Panc1 (cell line): ENCODE results near the gene DCHS2. TPM values are rescaled to one million over a fixed set of nuclear protein-coding genes. Genes with fewer than 3 reads are reported as not detected.

Source experiments
- ATAC-seq: fragments of 200-7000 bp; cut with Tn5 transposase; 2 replicates; pipeline ENCODE4 v1.9.1; 2020; ENCODE audit warnings: mild to moderate bottlenecking, moderate library complexity
- BruUV-seq: library from RNA; stranded (reverse); fragments of 400-500 nt; replicated peaks from 2 replicates; lab custom pipeline; 2021; lab: Mats Ljungman, UMichigan
- CTCF ChIA-PET: fragments of 300-600 bp; sonication (Branson Sonifier 250); formaldehyde crosslinking; loops from one replicate; lab custom pipeline; 2022; ENCODE audit warnings: antibody characterized with exemption; lab: Charles Lee
- POLR2A ChIA-PET: fragments of 300-600 bp; sonication (Branson Sonifier 250); formaldehyde crosslinking; loops from one replicate; lab custom pipeline; 2022; ENCODE audit warnings: antibody characterized with exemption; lab: Charles Lee
- DNase-seq: peaks from one replicate; pipeline ENCODE4 v3.0.0-alpha.2; 2010; ENCODE audit warnings: low read depth, low spot score
- H3K27ac ChIP-seq: 2 replicates; pipeline ENCODE4 v1.5.1; 2011; ENCODE audit warnings: mild to moderate bottlenecking, low read length, inconsistent platforms
- H3K27me3 ChIP-seq: fragments of 200-500 bp; sonication (Bioruptor generic); 2 replicates; pipeline ENCODE4 v1.6.0; 2014; ENCODE audit warnings: low read length, inconsistent platforms; ENCODE audit not compliant: control insufficient read depth, insufficient read depth
- H3K36me3 ChIP-seq: fragments of 200-500 bp; sonication (Bioruptor generic); 2 replicates; pipeline ENCODE4 v1.5.1; 2014; ENCODE audit warnings: inconsistent platforms, mild to moderate bottlenecking, low read length, moderate library complexity; ENCODE audit not compliant: control insufficient read depth, insufficient read depth
- H3K4me1 ChIP-seq: 2 replicates; pipeline ENCODE4 v1.5.1; 2011; ENCODE audit warnings: inconsistent platforms, mild to moderate bottlenecking, low read length, moderate library complexity; ENCODE audit not compliant: control insufficient read depth, insufficient read depth
- H3K4me3 ChIP-seq, 2 experiments: 2 replicates each; pipeline ENCODE4 v1.5.1; 2011 to 2012; ENCODE audit warnings: low read depth in 2 of 2, low read length in 2 of 2, mild to moderate bottlenecking in 2 of 2, inconsistent platforms in 1 of 2, moderate library complexity in 1 of 2
- H3K9me3 ChIP-seq: fragments of 200-500 bp; sonication (Bioruptor generic); 2 replicates; pipeline ENCODE4 v1.5.1; 2014; ENCODE audit warnings: low read depth, mild to moderate bottlenecking, inconsistent platforms, low read length, moderate library complexity; ENCODE audit not compliant: control insufficient read depth, insufficient read depth
- POLR2AphosphoS5 ChIP-seq: IDR thresholded peaks from 2 replicates; pipeline ENCODE4 v1.6.1; 2012; ENCODE audit warnings: mild to moderate bottlenecking, low read depth, low read length, moderate library complexity
- SIN3A ChIP-seq: IDR thresholded peaks from 2 replicates; pipeline ENCODE4 v1.6.1; 2012; ENCODE audit warnings: low read depth, mild to moderate bottlenecking, low read length, moderate library complexity, borderline replicate concordance; ENCODE audit not compliant: insufficient read depth
- TCF7L2 ChIP-seq: IDR thresholded peaks from 2 replicates; pipeline ENCODE4 v1.6.1; 2011; ENCODE audit warnings: mild to moderate bottlenecking, low read depth, low read length, inconsistent platforms
- in situ Hi-C: cut with HindIII; loops from 2 replicates; pipeline ENCODE4 v1.10.0; 2016; ENCODE audit warnings: low sequenced_read_pairs, low pct_unique_long_range_greater_than_20kb
- intact Hi-C: fragments of 100-400 bp; cut with micrococcal nuclease; formaldehyde crosslinking; loops from one replicate; pipeline ENCODE4 v1.10.0; 2022; ENCODE audit not compliant: unreplicated experiment
- total RNA-seq: library from RNA; stranded (reverse); gene quantifications from one replicate; pipeline ENCODE4 v1.2.1, GENCODE V29; 2021; ENCODE audit not compliant: unreplicated experiment
- TF ChIP-seq, protein P1 (sequence below): fragments of 450-650 bp; IDR thresholded peaks from 2 replicates; pipeline ENCODE4 v1.5.1; 2017; ENCODE audit warnings: mild to moderate bottlenecking
- TF ChIP-seq, protein P2 (sequence below), 2 experiments: IDR thresholded peaks; 2 replicates each; pipeline ENCODE4 v1.6.1; 2011 to 2012; ENCODE audit warnings: low read depth in 2 of 2, control low read depth in 1 of 2, low read length in 1 of 2, mild to moderate bottlenecking in 1 of 2, moderate library complexity in 1 of 2; ENCODE audit not compliant: insufficient read depth in 1 of 2

DCHS2 gene
- total RNA-seq, 1 experiment from 2014 or later, result not detected

DNA sequence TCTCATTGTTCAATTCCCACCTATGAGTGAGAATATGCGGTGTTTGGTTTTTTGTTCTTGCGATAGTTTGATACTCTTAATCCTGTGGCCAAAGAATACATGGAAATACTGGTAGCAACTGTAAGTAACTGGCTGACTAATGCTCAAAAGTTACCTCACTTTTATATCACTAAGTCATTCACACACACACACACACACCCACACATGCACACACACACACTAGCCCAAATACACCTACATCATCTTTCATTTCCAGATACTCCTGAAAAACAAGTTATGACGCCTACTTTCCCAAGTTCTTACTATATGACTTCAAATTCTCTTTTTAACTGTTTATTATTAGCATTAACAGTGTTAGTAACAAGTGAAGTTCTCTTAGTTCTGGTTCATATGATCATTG, 101.3 kb downstream of the DCHS2 start:
- Histone ChIP-seq H3K9me3 (no peaks in the 10 kb centered on the region), H3K36me3 (no peaks in the 10 kb centered on the region), H3K4me3 (no peak overlapping the region), H3K27me3 (no peaks in the 10 kb centered on the region), H3K4me1 (no peaks in the 10 kb centered on the region), H3K27ac (no peak overlapping the region)
- intact Hi-C loops, result no loop called here
- TF ChIP-seq POLR2AphosphoS5, result no peak
- TF ChIP-seq, protein P1, sequence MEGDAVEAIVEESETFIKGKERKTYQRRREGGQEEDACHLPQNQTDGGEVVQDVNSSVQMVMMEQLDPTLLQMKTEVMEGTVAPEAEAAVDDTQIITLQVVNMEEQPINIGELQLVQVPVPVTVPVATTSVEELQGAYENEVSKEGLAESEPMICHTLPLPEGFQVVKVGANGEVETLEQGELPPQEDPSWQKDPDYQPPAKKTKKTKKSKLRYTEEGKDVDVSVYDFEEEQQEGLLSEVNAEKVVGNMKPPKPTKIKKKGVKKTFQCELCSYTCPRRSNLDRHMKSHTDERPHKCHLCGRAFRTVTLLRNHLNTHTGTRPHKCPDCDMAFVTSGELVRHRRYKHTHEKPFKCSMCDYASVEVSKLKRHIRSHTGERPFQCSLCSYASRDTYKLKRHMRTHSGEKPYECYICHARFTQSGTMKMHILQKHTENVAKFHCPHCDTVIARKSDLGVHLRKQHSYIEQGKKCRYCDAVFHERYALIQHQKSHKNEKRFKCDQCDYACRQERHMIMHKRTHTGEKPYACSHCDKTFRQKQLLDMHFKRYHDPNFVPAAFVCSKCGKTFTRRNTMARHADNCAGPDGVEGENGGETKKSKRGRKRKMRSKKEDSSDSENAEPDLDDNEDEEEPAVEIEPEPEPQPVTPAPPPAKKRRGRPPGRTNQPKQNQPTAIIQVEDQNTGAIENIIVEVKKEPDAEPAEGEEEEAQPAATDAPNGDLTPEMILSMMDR, result no peak
- no peak for TF ChIP-seq TCF7L2
- TF ChIP-seq SIN3A, result no peak
- TF ChIP-seq, protein P2, sequence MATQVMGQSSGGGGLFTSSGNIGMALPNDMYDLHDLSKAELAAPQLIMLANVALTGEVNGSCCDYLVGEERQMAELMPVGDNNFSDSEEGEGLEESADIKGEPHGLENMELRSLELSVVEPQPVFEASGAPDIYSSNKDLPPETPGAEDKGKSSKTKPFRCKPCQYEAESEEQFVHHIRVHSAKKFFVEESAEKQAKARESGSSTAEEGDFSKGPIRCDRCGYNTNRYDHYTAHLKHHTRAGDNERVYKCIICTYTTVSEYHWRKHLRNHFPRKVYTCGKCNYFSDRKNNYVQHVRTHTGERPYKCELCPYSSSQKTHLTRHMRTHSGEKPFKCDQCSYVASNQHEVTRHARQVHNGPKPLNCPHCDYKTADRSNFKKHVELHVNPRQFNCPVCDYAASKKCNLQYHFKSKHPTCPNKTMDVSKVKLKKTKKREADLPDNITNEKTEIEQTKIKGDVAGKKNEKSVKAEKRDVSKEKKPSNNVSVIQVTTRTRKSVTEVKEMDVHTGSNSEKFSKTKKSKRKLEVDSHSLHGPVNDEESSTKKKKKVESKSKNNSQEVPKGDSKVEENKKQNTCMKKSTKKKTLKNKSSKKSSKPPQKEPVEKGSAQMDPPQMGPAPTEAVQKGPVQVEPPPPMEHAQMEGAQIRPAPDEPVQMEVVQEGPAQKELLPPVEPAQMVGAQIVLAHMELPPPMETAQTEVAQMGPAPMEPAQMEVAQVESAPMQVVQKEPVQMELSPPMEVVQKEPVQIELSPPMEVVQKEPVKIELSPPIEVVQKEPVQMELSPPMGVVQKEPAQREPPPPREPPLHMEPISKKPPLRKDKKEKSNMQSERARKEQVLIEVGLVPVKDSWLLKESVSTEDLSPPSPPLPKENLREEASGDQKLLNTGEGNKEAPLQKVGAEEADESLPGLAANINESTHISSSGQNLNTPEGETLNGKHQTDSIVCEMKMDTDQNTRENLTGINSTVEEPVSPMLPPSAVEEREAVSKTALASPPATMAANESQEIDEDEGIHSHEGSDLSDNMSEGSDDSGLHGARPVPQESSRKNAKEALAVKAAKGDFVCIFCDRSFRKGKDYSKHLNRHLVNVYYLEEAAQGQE (IDR thresholded peaks at IDR 0.05; ENCODE audit: insufficient read depth in 1 of 2, low read depth in 2 of 2, low read length in 1 of 2), result no peak
- POLR2A ChIA-PET, result no interaction called here
- ATAC-seq (no peak), DNase-seq (no peak)
- in situ Hi-C loops, result no loop called here
- CTCF ChIA-PET, result no interaction called here
- no TSS peak for BruUV-seq

DNA sequence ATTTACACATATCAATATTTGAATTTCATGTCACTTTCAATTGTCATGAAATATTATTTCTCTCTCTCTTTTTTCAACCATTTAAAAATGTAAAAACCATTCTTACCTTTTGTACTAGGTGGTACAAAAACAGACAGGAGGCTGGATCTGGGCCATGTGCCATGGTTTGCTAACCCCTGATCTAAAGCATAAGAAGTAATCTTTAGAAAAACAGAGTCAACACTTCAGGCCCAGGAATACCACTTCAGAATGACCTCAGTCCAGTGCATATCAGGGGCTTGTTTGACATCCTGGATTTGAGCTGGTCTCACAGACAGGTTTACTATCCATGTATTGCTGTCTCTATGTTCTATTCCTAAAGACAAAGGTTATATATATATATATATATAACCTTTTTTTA, 102.5 kb downstream of the DCHS2 start:
- TF ChIP-seq, protein P2 (IDR thresholded peaks at IDR 0.05; ENCODE audit: insufficient read depth in 1 of 2, low read depth in 2 of 2, low read length in 1 of 2), result no peak
- no peak for TF ChIP-seq POLR2AphosphoS5
- TF ChIP-seq, protein P1, result no peak
- no peak for TF ChIP-seq SIN3A
- TF ChIP-seq TCF7L2, result no peak
- in situ Hi-C loops (no loop called here), intact Hi-C loops (no loop called here)
- Histone ChIP-seq H3K9me3 (no peaks in the 10 kb centered on the region), H3K27ac (no peak overlapping the region), H3K4me3 (no peak overlapping the region), H3K27me3 (no peaks in the 10 kb centered on the region), H3K36me3 (no peaks in the 10 kb centered on the region), H3K4me1 (no peaks in the 10 kb centered on the region)
- ATAC-seq, result no peak
- BruUV-seq, result no TSS peak
- ChIA-PET CTCF (no interaction called here), POLR2A (no interaction called here)
- DNase-seq, result no peak
